Measurements from ENCODE around the gene MCM10. TPM values are rescaled to one million over a fixed set of nuclear protein-coding genes. Genes with fewer than 3 reads are reported as not detected.

The MCM10 gene
- total and polyA plus RNA-seq, 2 donors (not counting 3 experiments of a cell fraction or from before 2014, with no cell fraction given): 3.3 to 31.6 TPM

DNA sequence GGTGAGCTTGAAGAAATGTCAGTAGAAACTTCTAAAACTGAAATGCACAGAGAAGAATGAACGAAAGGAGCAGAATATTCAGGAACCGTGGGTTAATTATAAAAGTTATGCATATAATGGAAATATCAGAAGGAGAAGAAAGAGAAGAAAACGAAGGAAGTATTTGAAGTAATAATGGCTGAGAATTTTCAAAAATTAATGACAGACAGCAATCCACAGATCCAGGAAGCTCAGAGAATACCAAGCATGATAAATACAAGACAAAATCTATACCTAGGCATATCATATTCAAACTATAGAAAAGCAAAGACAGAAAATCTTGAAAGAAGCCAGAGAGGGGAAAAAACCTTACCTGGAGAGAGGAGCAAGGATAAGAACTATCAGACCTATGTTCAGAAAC is 16.5 kb upstream of the MCM10 start:
- TF ChIP-seq EZH2 (IDR thresholded peaks at IDR 0.05; ENCODE audit: borderline replicate concordance, low read depth, low read length, severe bottlenecking) (no peak), POLR2A (IDR thresholded peaks at IDR 0.05; ENCODE audit: low read depth, low read length) (no peak), MYC (IDR thresholded peaks at IDR 0.05; ENCODE audit: low read depth, low read length) (no peak), GATA2 (IDR thresholded peaks at IDR 0.05; ENCODE audit: insufficient read depth, insufficient read length, low read depth, low read length) (no peak), FOS (IDR thresholded peaks at IDR 0.05; ENCODE audit: borderline replicate concordance, insufficient read depth, low read length) (no peak), JUN (IDR thresholded peaks at IDR 0.05; ENCODE audit: borderline replicate concordance, insufficient read depth, insufficient read length, low read depth) (no peak), POLR2AphosphoS5 (IDR thresholded peaks at IDR 0.05; ENCODE audit: insufficient read depth, low read depth, low read length) (no peak)
- TF ChIP-seq, protein P1, sequence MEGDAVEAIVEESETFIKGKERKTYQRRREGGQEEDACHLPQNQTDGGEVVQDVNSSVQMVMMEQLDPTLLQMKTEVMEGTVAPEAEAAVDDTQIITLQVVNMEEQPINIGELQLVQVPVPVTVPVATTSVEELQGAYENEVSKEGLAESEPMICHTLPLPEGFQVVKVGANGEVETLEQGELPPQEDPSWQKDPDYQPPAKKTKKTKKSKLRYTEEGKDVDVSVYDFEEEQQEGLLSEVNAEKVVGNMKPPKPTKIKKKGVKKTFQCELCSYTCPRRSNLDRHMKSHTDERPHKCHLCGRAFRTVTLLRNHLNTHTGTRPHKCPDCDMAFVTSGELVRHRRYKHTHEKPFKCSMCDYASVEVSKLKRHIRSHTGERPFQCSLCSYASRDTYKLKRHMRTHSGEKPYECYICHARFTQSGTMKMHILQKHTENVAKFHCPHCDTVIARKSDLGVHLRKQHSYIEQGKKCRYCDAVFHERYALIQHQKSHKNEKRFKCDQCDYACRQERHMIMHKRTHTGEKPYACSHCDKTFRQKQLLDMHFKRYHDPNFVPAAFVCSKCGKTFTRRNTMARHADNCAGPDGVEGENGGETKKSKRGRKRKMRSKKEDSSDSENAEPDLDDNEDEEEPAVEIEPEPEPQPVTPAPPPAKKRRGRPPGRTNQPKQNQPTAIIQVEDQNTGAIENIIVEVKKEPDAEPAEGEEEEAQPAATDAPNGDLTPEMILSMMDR (IDR thresholded peaks at IDR 0.05; ENCODE audit: extremely low read depth in 1 of 2, insufficient read depth in 1 of 2, low read depth in 1 of 2, low read length in 2 of 2): no peak
- TF ChIP-seq, protein P2, sequence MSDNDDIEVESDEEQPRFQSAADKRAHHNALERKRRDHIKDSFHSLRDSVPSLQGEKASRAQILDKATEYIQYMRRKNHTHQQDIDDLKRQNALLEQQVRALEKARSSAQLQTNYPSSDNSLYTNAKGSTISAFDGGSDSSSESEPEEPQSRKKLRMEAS (IDR thresholded peaks at IDR 0.05; ENCODE audit: insufficient read depth, insufficient read length): no peak
- H3K27me3 ChIP-seq (ENCODE audit: control insufficient read depth in 2 of 2, insufficient read depth in 2 of 2, low read length in 2 of 2): no peaks in the 10 kb centered on the region
- no peak for FAIRE-seq
- no peak overlapping the region for H2AFZ ChIP-seq (ENCODE audit: low read depth, low read length)
- BruUV-seq (replicated peaks): no TSS peak
- no peaks in the 10 kb centered on the region for H3K9me3 ChIP-seq (replicated peaks; ENCODE audit: control insufficient read depth, insufficient read depth, low read length)
- H3K4me3 ChIP-seq (replicated peaks in 1 of 3; ENCODE audit: insufficient read depth in 1 of 3, low read depth in 1 of 3, low read length in 3 of 3): no peak overlapping the region
- no peaks in the 10 kb centered on the region for H3K9me1 ChIP-seq (replicated peaks; ENCODE audit: control insufficient read depth, extremely low read depth, insufficient read depth, low read length)
- POLR2A ChIA-PET: no interaction called here
- H3K79me2 ChIP-seq (ENCODE audit: control insufficient read depth, insufficient read depth, low read length): no peaks in the 10 kb centered on the region
- H3K4me2 ChIP-seq (ENCODE audit: insufficient read depth, low read length): no peak overlapping the region
- no peak overlapping the region for H3K27ac ChIP-seq (ENCODE audit: insufficient read depth, low read depth, low read length)
- H3K9ac ChIP-seq (replicated peaks; ENCODE audit: extremely low read depth, insufficient read depth, low read length): no peak overlapping the region
- H4K20me1 ChIP-seq (replicated peaks; ENCODE audit: control insufficient read depth, extremely low read depth, insufficient read depth, low read length): no peaks in the 10 kb centered on the region
- H3K36me3 ChIP-seq (ENCODE audit: control insufficient read depth in 2 of 2, extremely low read depth in 1 of 2, insufficient read depth in 2 of 2, low read length in 2 of 2): peaks cover 4 to 14% of the 10 kb centered on the region in 2 experiments
- intact Hi-C loops (cut with micrococcal nuclease) (no loop called here), dilution Hi-C loops (cut with MboI; ENCODE audit: extremely low pct_ligation_motif_present, low sequenced_read_pairs) (no loop called here)
- CTCF ChIA-PET: no interaction called here
- H3K4me1 ChIP-seq (ENCODE audit: control insufficient read depth, extremely low read depth, insufficient read depth, low read length): no peaks in the 10 kb centered on the region
- no peak for DNase-seq (ENCODE audit: low read depth, low spot score)

All from endothelial cell of umbilical vein (primary cell).